Measurements from ENCODE around the gene FCRL6.

GRCh38 chr1:159825564-159825963, 23.4 kb downstream of the FCRL6 start:
- TF ChIP-seq, protein P1, sequence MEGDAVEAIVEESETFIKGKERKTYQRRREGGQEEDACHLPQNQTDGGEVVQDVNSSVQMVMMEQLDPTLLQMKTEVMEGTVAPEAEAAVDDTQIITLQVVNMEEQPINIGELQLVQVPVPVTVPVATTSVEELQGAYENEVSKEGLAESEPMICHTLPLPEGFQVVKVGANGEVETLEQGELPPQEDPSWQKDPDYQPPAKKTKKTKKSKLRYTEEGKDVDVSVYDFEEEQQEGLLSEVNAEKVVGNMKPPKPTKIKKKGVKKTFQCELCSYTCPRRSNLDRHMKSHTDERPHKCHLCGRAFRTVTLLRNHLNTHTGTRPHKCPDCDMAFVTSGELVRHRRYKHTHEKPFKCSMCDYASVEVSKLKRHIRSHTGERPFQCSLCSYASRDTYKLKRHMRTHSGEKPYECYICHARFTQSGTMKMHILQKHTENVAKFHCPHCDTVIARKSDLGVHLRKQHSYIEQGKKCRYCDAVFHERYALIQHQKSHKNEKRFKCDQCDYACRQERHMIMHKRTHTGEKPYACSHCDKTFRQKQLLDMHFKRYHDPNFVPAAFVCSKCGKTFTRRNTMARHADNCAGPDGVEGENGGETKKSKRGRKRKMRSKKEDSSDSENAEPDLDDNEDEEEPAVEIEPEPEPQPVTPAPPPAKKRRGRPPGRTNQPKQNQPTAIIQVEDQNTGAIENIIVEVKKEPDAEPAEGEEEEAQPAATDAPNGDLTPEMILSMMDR (optimal IDR thresholded peaks at IDR 0.05 in 1 of 3, IDR thresholded peaks at IDR 0.05 in 1 of 3, conservative IDR thresholded peaks at IDR 0.05 in 1 of 3; ENCODE audit: extremely low read depth in 1 of 3, insufficient read depth in 2 of 3, low read length in 3 of 3) = no peak
- TF ChIP-seq EZH2 (IDR thresholded peaks at IDR 0.05; ENCODE audit: low read length) = no peak
